Osteocyte (in vitro differentiated cells): ENCODE results near the gene CNTD1. TPM values are rescaled to one million over a fixed set of nuclear protein-coding genes. Genes with fewer than 3 reads are reported as not detected.

Source experiments
- DNase-seq: peaks from one replicate; pipeline ENCODE4 v3.0.0; 2021; ENCODE audit warnings: mixed read lengths; ENCODE audit not compliant: unreplicated experiment; ENCODE audit errors: extremely low spot score
- H3K27ac Mint-ChIP-seq: one replicate; pipeline ENCODE4 v1.8.0; 2021; ENCODE audit warnings: mild to moderate bottlenecking, mixed read lengths; ENCODE audit not compliant: unreplicated experiment
- H3K27me3 Mint-ChIP-seq: one replicate; pipeline ENCODE4 v1.8.0; 2021; ENCODE audit warnings: mixed read lengths; ENCODE audit not compliant: unreplicated experiment
- H3K36me3 Mint-ChIP-seq: one replicate; pipeline ENCODE4 v1.8.0; 2021; ENCODE audit warnings: mixed read lengths; ENCODE audit not compliant: unreplicated experiment
- H3K4me1 Mint-ChIP-seq: one replicate; pipeline ENCODE4 v1.8.0; 2021; ENCODE audit warnings: mixed read lengths; ENCODE audit not compliant: unreplicated experiment
- H3K4me3 Mint-ChIP-seq: one replicate; pipeline ENCODE4 v1.8.0; 2021; ENCODE audit warnings: mild to moderate bottlenecking, moderate library complexity, mixed read lengths; ENCODE audit not compliant: unreplicated experiment
- H3K9me3 Mint-ChIP-seq: one replicate; pipeline ENCODE4 v1.8.0; 2021; ENCODE audit warnings: mixed read lengths; ENCODE audit not compliant: unreplicated experiment
- total RNA-seq: library from RNA; stranded (reverse); gene quantifications from 2 replicates; pipeline ENCODE4 v1.2.1, GENCODE V29; 2021
- TF ChIP-seq, protein P1 (sequence below): fragments of 200-600 bp; sonication (generic); IDR thresholded peaks from 2 replicates; pipeline ENCODE4 v1.5.0; 2021; ENCODE audit warnings: antibody characterized with exemption, mild to moderate bottlenecking, moderate library complexity

CNTD1 gene
- total RNA-seq, 1 donor from 2014 or later: 0.51 TPM

DNA sequence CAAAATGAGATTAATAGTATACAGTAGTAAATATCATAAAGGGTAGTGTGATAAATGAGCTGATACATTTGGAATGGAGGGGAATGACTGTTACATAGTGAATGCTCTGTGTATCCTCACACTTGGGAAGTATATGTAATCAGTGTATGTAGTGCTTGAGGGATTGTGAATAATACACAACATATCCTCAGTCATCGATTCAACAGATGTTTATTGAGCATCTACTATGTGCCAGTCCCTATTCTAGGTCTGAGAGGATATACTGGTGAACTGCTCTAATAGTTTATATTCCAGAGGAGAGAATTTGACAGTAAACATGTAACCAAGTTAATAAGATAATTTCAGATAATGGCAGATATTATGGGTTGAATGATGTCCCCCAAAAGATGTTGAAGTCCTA, 28.8 kb downstream of the CNTD1 start:
- no peak overlapping the region for H3K27ac Mint-ChIP-seq
- no peak overlapping the region for H3K4me3 Mint-ChIP-seq
- TF ChIP-seq, protein P1, sequence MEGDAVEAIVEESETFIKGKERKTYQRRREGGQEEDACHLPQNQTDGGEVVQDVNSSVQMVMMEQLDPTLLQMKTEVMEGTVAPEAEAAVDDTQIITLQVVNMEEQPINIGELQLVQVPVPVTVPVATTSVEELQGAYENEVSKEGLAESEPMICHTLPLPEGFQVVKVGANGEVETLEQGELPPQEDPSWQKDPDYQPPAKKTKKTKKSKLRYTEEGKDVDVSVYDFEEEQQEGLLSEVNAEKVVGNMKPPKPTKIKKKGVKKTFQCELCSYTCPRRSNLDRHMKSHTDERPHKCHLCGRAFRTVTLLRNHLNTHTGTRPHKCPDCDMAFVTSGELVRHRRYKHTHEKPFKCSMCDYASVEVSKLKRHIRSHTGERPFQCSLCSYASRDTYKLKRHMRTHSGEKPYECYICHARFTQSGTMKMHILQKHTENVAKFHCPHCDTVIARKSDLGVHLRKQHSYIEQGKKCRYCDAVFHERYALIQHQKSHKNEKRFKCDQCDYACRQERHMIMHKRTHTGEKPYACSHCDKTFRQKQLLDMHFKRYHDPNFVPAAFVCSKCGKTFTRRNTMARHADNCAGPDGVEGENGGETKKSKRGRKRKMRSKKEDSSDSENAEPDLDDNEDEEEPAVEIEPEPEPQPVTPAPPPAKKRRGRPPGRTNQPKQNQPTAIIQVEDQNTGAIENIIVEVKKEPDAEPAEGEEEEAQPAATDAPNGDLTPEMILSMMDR: no peak
- no peak for DNase-seq
- H3K9me3 Mint-ChIP-seq: no peaks in the 10 kb centered on the region
- no peaks in the 10 kb centered on the region for H3K36me3 Mint-ChIP-seq
- peaks cover 24% of the 10 kb centered on the region for H3K27me3 Mint-ChIP-seq
- peaks cover 16% of the 10 kb centered on the region for H3K4me1 Mint-ChIP-seq

DNA sequence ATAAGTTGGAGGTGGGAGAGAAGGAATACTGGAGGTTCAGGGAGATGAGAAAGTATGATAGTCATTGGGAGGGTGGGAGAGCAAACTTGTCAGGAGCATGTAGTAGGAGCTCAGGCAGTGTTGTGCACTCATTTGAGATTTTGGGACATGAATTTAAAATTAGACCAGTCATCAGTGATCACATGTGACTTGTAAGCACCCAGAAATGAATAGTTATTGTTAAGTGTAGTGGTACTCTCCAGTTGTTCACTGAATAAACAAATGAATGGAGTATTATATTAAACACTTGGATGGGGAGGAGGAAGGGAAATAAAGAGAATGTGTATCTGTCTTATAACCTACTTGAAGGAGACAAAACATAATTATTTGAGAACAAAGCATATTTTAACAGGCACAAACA, 32.3 kb downstream of the CNTD1 start:
- Mint-ChIP-seq H3K9me3 (no peaks in the 10 kb centered on the region), H3K27ac (no peak overlapping the region), H3K36me3 (no peaks in the 10 kb centered on the region), H3K4me3 (no peak overlapping the region), H3K4me1 (peaks cover 20% of the 10 kb centered on the region), H3K27me3 (peaks cover 24% of the 10 kb centered on the region)
- TF ChIP-seq, protein P1: no peak
- DNase-seq: no peak

DNA sequence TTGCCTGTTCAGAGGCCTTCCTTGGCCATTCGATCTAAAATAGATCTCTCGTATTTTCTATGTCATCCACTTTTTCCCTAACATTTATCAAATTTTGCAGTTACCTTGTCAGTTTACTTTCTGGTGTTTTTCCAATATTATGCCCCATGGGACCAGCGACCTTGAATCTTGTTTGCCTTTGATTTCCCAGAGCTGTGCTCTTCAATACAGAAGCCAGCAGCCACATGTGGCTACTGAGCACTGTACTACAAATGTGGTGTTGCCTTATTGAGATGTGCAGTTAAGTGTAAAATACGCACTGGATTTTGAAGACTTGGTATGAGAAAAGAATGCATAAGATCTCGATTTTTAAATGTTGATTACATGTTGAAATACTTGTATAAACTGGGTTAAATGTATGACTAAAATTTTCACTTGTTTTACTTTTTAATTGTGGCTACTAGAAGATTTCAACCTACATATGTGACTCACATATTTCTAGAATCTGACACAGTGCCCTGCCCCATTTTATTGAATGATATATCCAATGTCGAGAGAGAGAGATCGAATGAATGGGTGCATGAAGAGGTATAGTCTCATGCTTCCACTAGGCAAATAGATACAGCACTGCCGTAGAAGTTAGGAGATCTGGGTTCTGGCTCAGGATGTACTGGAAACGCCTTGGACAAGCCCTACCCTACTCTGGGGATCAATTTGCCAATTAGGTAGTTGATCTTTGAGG, 33.7 kb downstream of the CNTD1 start:
- peaks cover 20% of the 10 kb centered on the region for H3K27me3 Mint-ChIP-seq
- no peaks in the 10 kb centered on the region for H3K9me3 Mint-ChIP-seq
- peak overlapping the region; percentile 93 for H3K4me3 Mint-ChIP-seq
- TF ChIP-seq, protein P1: no peak
- H3K27ac Mint-ChIP-seq: peak overlapping the region; percentile 97
- H3K4me1 Mint-ChIP-seq: peaks cover 20% of the 10 kb centered on the region
- DNase-seq: no peak
- peaks cover 6% of the 10 kb centered on the region for H3K36me3 Mint-ChIP-seq

DNA sequence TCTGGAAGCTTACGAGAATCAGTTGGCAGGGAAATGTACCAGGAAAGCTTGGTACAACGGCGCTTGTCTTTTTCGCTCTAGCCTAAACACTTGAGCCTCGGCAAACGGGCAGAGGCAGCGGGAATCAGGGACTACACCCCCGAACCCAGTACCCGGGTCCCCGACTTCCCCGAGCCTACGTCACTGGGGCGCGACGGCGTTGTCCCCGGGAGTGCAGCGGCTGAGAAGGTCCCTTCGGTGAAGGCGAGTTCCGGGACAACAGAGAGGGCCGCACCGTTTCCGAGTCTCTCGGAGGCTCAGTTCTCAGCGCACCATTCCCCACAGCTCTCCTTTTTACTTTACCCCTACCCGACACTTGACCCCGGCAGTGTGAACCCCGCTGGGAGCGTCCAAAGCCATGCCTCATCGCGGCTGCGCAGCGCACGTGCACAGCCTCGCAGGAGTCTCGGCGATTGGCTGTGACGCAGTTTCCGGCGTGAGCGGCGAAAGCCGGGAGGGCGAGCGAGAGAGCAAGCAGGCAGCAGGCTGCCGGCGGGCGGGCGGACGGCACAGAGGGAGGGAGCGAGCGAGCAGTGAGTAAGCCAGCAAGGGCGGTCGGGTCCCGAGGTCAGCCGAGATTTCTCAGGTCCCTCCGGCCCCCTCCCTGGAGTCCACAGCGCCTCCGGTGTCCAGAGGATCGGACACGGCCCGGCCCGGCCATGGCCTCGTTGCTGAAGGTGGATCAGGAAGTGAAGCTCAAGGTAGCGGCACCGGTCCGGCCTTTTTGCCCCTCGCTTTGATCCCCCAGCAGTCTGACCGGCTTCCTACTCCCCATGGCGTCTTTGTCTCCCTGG, 34.5 kb downstream of the CNTD1 start, which contains the start of gene PSME3:
TSS of gene PSME3 (plus strand) at position 464 of the 833 bp plus-strand sequence. CDS start at position 699, 235 bp downstream.
- Mint-ChIP-seq H3K9me3 (no peaks in the 10 kb centered on the region), H3K4me3 (peak within 1 kb of the TSS; percentile 93), H3K36me3 (peaks cover 11% of the 10 kb centered on the region), H3K27ac (peak within 1 kb of the TSS; percentile 97), H3K4me1 (peaks cover 20% of the 10 kb centered on the region), H3K27me3 (peaks cover 12% of the 10 kb centered on the region)
- peak; percentile 94 for DNase-seq
- TF ChIP-seq, protein P1: no peak
